ENCODE results near the gene KDM6A. TPM values are rescaled to one million over a fixed set of nuclear protein-coding genes. Genes with fewer than 3 reads are reported as not detected.

Gene KDM6A
- total RNA-seq, 1 donor from 2014 or later = 38.4 TPM

- TF ChIP-seq, protein P1, sequence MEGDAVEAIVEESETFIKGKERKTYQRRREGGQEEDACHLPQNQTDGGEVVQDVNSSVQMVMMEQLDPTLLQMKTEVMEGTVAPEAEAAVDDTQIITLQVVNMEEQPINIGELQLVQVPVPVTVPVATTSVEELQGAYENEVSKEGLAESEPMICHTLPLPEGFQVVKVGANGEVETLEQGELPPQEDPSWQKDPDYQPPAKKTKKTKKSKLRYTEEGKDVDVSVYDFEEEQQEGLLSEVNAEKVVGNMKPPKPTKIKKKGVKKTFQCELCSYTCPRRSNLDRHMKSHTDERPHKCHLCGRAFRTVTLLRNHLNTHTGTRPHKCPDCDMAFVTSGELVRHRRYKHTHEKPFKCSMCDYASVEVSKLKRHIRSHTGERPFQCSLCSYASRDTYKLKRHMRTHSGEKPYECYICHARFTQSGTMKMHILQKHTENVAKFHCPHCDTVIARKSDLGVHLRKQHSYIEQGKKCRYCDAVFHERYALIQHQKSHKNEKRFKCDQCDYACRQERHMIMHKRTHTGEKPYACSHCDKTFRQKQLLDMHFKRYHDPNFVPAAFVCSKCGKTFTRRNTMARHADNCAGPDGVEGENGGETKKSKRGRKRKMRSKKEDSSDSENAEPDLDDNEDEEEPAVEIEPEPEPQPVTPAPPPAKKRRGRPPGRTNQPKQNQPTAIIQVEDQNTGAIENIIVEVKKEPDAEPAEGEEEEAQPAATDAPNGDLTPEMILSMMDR (IDR thresholded peaks at IDR 0.05; ENCODE audit: unreplicated experiment) = no peak
- no peak overlapping the region for H3K27ac Mint-ChIP-seq (ENCODE audit: unreplicated experiment)
Observed at GRCh38 chrX:45145492-45146215, 272.7 kb downstream of the KDM6A start.

GRCh38 chrX:45150821-45151220, 277.8 kb downstream of the KDM6A start:
- Mint-ChIP-seq H3K27ac (ENCODE audit: unreplicated experiment) (no peak overlapping the region), H3K4me1 (ENCODE audit: unreplicated experiment) (peaks cover 4% of the 10 kb centered on the region), H3K9me3 (ENCODE audit: unreplicated experiment) (no peaks in the 10 kb centered on the region), H3K27me3 (ENCODE audit: unreplicated experiment) (peaks cover 1% of the 10 kb centered on the region), H3K4me3 (ENCODE audit: unreplicated experiment) (peak overlapping the region; percentile 70), H3K36me3 (ENCODE audit: low read depth, unreplicated experiment) (peaks cover 21% of the 10 kb centered on the region)
- no peak for DNase-seq (ENCODE audit: low spot score)
- TF ChIP-seq, protein P1 (IDR thresholded peaks at IDR 0.05; ENCODE audit: unreplicated experiment) = no peak

More at GRCh38 chrX:45145492-45146215, 272.7 kb downstream of the KDM6A start:
- peaks cover under 1% of the 10 kb centered on the region for H3K27me3 Mint-ChIP-seq (ENCODE audit: unreplicated experiment)
- peaks cover 6% of the 10 kb centered on the region for H3K36me3 Mint-ChIP-seq (ENCODE audit: low read depth, unreplicated experiment)
- no peak overlapping the region for H3K4me3 Mint-ChIP-seq (ENCODE audit: unreplicated experiment)
- no peaks in the 10 kb centered on the region for H3K9me3 Mint-ChIP-seq (ENCODE audit: unreplicated experiment)
- DNase-seq (ENCODE audit: low spot score) = no peak
- peaks cover 4% of the 10 kb centered on the region for H3K4me1 Mint-ChIP-seq (ENCODE audit: unreplicated experiment)

DNA sequence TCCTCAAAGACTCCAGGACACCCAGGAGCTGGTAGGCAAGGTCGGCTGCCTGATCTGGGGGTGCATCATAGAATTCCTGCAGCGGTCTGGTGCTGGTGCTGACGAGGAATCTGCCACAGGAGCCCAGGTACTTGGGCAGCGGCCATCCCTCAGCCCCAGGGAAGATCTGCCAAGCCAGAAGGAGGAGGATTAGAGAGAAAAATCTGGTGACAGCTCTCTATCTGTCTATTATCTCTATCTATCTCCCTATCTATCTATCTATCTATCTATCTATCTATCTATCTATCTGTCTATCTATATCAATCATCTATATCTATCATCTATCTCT, 281.0 kb downstream of the KDM6A start:
- TF ChIP-seq, protein P1 (IDR thresholded peaks at IDR 0.05; ENCODE audit: unreplicated experiment) = no peak
- no peaks in the 10 kb centered on the region for H3K4me1 Mint-ChIP-seq (ENCODE audit: unreplicated experiment)
- H3K27me3 Mint-ChIP-seq (ENCODE audit: unreplicated experiment) = peaks cover 1% of the 10 kb centered on the region
- no peaks in the 10 kb centered on the region for H3K9me3 Mint-ChIP-seq (ENCODE audit: unreplicated experiment)
- H3K36me3 Mint-ChIP-seq (ENCODE audit: low read depth, unreplicated experiment) = peaks cover 33% of the 10 kb centered on the region
- DNase-seq (ENCODE audit: low spot score) = no peak
- no peak overlapping the region for H3K27ac Mint-ChIP-seq (ENCODE audit: unreplicated experiment)
- H3K4me3 Mint-ChIP-seq (ENCODE audit: unreplicated experiment) = no peak overlapping the region

DNA sequence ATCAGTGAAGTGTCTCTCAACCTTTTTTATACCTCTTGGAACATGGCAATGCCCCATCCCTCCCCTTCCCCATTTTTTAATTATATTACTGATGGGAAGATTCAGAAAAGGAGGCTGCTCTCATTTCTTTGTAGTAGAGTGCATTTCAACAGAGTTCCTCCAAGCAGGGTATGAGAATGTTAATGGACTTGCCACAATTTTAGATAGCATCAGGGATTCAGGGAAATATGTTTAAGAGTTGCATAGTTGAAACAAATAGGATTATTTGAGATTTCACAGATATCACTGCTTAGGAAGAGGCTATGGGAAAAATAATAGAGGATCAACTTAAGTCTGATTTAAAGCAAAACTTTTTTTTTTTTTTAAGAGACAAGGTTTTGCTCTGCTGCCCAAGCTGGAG, 281.5 kb downstream of the KDM6A start:
- H3K27ac Mint-ChIP-seq (ENCODE audit: unreplicated experiment) = no peak overlapping the region
- DNase-seq (ENCODE audit: low spot score) = no peak
- no peaks in the 10 kb centered on the region for H3K9me3 Mint-ChIP-seq (ENCODE audit: unreplicated experiment)
- H3K27me3 Mint-ChIP-seq (ENCODE audit: unreplicated experiment) = peaks cover 1% of the 10 kb centered on the region
- no peak overlapping the region for H3K4me3 Mint-ChIP-seq (ENCODE audit: unreplicated experiment)
- H3K36me3 Mint-ChIP-seq (ENCODE audit: low read depth, unreplicated experiment) = peaks cover 37% of the 10 kb centered on the region
- TF ChIP-seq, protein P1 (IDR thresholded peaks at IDR 0.05; ENCODE audit: unreplicated experiment) = no peak
- H3K4me1 Mint-ChIP-seq (ENCODE audit: unreplicated experiment) = no peaks in the 10 kb centered on the region

GRCh38 chrX:45157647-45158046, 284.7 kb downstream of the KDM6A start:
- Mint-ChIP-seq H3K4me3 (ENCODE audit: unreplicated experiment) (no peak overlapping the region), H3K36me3 (ENCODE audit: low read depth, unreplicated experiment) (peaks cover 56% of the 10 kb centered on the region), H3K27ac (ENCODE audit: unreplicated experiment) (no peak overlapping the region), H3K9me3 (ENCODE audit: unreplicated experiment) (no peaks in the 10 kb centered on the region), H3K27me3 (ENCODE audit: unreplicated experiment) (no peaks in the 10 kb centered on the region), H3K4me1 (ENCODE audit: unreplicated experiment) (peaks cover 1% of the 10 kb centered on the region)
- no peak for DNase-seq (ENCODE audit: low spot score)
- TF ChIP-seq, protein P1 (IDR thresholded peaks at IDR 0.05; ENCODE audit: unreplicated experiment) = no peak

All from endothelial cell (in vitro differentiated cells).